NCI-H1436 (cell line): ENCODE data around the gene SUMF1.

ENCODE experiments used
- DNase-seq: peaks from one replicate; lab custom pipeline; 2025; lab: John Stamatoyannopoulos, UW

SUMF1 gene

GRCh38 chr3:4385201-4385600 is 81.9 kb downstream of the SUMF1 start:
- no peak for DNase-seq

GRCh38 chr3:4380013-4380412 is 87.1 kb downstream of the SUMF1 start:
- no peak for DNase-seq

- DNase-seq: no peak
Observed at GRCh38 chr3:4376499-4376898, 90.6 kb downstream of the SUMF1 start.

GRCh38 chr3:4375911-4376310 is 91.2 kb downstream of the SUMF1 start:
- DNase-seq: no peak

GRCh38 chr3:4373669-4374068 is 93.4 kb downstream of the SUMF1 start:
- DNase-seq: no peak

- DNase-seq: no peak
Observed at GRCh38 chr3:4362523-4362922, 104.5 kb downstream of the SUMF1 start.

GRCh38 chr3:4360817-4361216 is 106.3 kb downstream of the SUMF1 start:
- DNase-seq: no peak

GRCh38 chr3:4359805-4360502 is 107.1 kb downstream of the SUMF1 start:
- DNase-seq: no peak

- no peak for DNase-seq
Observed at GRCh38 chr3:4358273-4358672, 108.8 kb downstream of the SUMF1 start.

GRCh38 chr3:4356546-4357410 is 110.3 kb downstream of the SUMF1 start:
- no peak for DNase-seq

GRCh38 chr3:4356220-4356540 is 110.9 kb downstream of the SUMF1 start:
- no peak for DNase-seq

GRCh38 chr3:4355401-4356219 is 111.5 kb downstream of the SUMF1 start:
- no peak for DNase-seq

- no peak for DNase-seq
Observed at GRCh38 chr3:4351872-4352271, 115.2 kb downstream of the SUMF1 start.

- no peak for DNase-seq
Observed at GRCh38 chr3:4351164-4351855, 115.8 kb downstream of the SUMF1 start.

- DNase-seq: no peak
Observed at GRCh38 chr3:4350789-4351163, 116.3 kb downstream of the SUMF1 start.

- no peak for DNase-seq
Observed at GRCh38 chr3:4343258-4343657, 123.8 kb downstream of the SUMF1 start.

GRCh38 chr3:4341336-4341675 is 125.8 kb downstream of the SUMF1 start:
- DNase-seq: no peak

GRCh38 chr3:4340411-4341335 is 126.4 kb downstream of the SUMF1 start:
- DNase-seq: no peak

GRCh38 chr3:4340077-4340410 is 127.0 kb downstream of the SUMF1 start:
- DNase-seq: no peak

- DNase-seq: no peak
Observed at GRCh38 chr3:4338751-4339150, 128.3 kb downstream of the SUMF1 start.

GRCh38 chr3:4336850-4337546 is 130.1 kb downstream of the SUMF1 start:
- no peak for DNase-seq
